ENCODE measurements around the gene PDZD8.
"Not testable (repeated sequence)": the region's sequence is repeated elsewhere in the genome, so short reads cannot be mapped to it uniquely, and the experiment has no call there.

PDZD8 gene

DNA sequence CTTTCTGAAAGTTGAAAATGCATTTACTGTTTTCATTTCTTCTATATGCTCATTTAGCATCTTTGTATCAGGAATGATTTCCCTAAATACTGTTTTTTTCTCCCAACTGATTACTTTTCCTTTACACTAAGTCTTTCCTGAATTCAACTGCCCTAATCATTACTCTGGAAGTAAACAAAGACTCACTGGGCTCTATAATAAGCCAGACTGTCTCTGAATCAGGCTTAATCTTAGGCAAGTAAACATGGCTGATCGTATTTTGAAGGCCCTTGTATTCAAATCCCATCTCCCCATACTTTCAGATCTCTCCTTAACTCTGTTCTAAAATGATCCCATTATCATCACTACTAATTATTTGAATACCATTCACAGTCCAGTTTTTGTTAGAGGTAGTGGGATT, 61.6 kb downstream of the PDZD8 start:
- peaks cover 4% of the 10 kb centered on the region for H3K4me1 Mint-ChIP-seq (ENCODE audit: low read depth)
- no peak for DNase-seq (ENCODE audit: low spot score)
- H3K36me3 Mint-ChIP-seq (ENCODE audit: low read depth), result peaks cover 3% of the 10 kb centered on the region
- H3K4me3 Mint-ChIP-seq, result no peak overlapping the region
- H3K27ac Mint-ChIP-seq, result no peak overlapping the region
- H3K27me3 Mint-ChIP-seq (ENCODE audit: low read depth), result no peaks in the 10 kb centered on the region
- H3K9me3 Mint-ChIP-seq, result no peaks in the 10 kb centered on the region

- Mint-ChIP-seq H3K9me3 (no peaks in the 10 kb centered on the region), H3K27ac (no peak overlapping the region), H3K4me3 (no peak overlapping the region), H3K4me1 (ENCODE audit: low read depth) (peaks cover 4% of the 10 kb centered on the region), H3K36me3 (ENCODE audit: low read depth) (peaks cover 5% of the 10 kb centered on the region), H3K27me3 (ENCODE audit: low read depth) (no peaks in the 10 kb centered on the region)
- no peak for DNase-seq (ENCODE audit: low spot score)
Observed at GRCh38 chr10:117312430-117312829, 62.8 kb downstream of the PDZD8 start.

GRCh38 chr10:117311261-117311660, 64.0 kb downstream of the PDZD8 start:
- H3K36me3 Mint-ChIP-seq (ENCODE audit: low read depth), result peaks cover 5% of the 10 kb centered on the region
- no peak overlapping the region for H3K4me3 Mint-ChIP-seq
- no peaks in the 10 kb centered on the region for H3K9me3 Mint-ChIP-seq
- DNase-seq (ENCODE audit: low spot score), result no peak
- no peak overlapping the region for H3K27ac Mint-ChIP-seq
- peaks cover 4% of the 10 kb centered on the region for H3K4me1 Mint-ChIP-seq (ENCODE audit: low read depth)
- no peaks in the 10 kb centered on the region for H3K27me3 Mint-ChIP-seq (ENCODE audit: low read depth)

- H3K4me3 Mint-ChIP-seq, result no peak overlapping the region
- no peak overlapping the region for H3K27ac Mint-ChIP-seq
- peaks cover 16% of the 10 kb centered on the region for H3K9me3 Mint-ChIP-seq
- DNase-seq (ENCODE audit: low spot score), result no peak
- peaks cover 19% of the 10 kb centered on the region for H3K36me3 Mint-ChIP-seq (ENCODE audit: low read depth)
- H3K4me1 Mint-ChIP-seq (ENCODE audit: low read depth), result no peaks in the 10 kb centered on the region
- H3K27me3 Mint-ChIP-seq (ENCODE audit: low read depth), result no peaks in the 10 kb centered on the region
Observed at GRCh38 chr10:117306674-117307073, 68.6 kb downstream of the PDZD8 start.

DNA sequence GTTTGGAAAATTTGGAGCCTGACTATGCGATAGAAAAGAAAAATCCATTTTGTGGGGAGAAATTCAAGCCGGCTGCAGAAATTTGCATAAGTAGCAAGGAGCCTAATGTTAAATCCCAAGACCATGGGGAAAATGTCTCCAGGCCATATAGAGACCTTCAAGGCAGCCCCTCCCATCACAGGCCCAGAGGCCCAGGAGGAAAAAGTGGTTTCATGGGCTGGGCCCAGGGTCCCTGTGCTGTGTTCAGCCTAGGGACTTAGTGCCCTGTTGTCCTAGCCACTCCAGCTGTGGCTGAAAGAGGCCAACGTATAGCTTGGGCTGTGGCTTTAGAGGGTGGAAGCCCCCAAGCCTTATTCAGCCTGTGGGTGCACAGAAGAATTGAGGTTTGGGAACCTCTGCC, 71.8 kb downstream of the PDZD8 start:
- H3K27me3 Mint-ChIP-seq (ENCODE audit: low read depth); H3K4me1 Mint-ChIP-seq (ENCODE audit: low read depth); DNase-seq (ENCODE audit: low spot score); H3K4me3 Mint-ChIP-seq; H3K27ac Mint-ChIP-seq: not testable (repeated sequence)
- H3K9me3 Mint-ChIP-seq, result peaks cover 16% of the 10 kb centered on the region
- H3K36me3 Mint-ChIP-seq (ENCODE audit: low read depth), result peaks cover 21% of the 10 kb centered on the region

- no peak for DNase-seq (ENCODE audit: low spot score)
- Mint-ChIP-seq H3K36me3 (ENCODE audit: low read depth) (peaks cover 19% of the 10 kb centered on the region), H3K27me3 (ENCODE audit: low read depth) (no peaks in the 10 kb centered on the region), H3K9me3 (peaks cover 16% of the 10 kb centered on the region), H3K27ac (no peak overlapping the region), H3K4me1 (ENCODE audit: low read depth) (no peaks in the 10 kb centered on the region), H3K4me3 (no peak overlapping the region)
Observed at GRCh38 chr10:117300671-117301070, 74.6 kb downstream of the PDZD8 start.

- H3K27ac Mint-ChIP-seq, result no peak overlapping the region
- H3K4me3 Mint-ChIP-seq, result no peak overlapping the region
- no peaks in the 10 kb centered on the region for H3K27me3 Mint-ChIP-seq (ENCODE audit: low read depth)
- DNase-seq (ENCODE audit: low spot score), result no peak
- H3K36me3 Mint-ChIP-seq (ENCODE audit: low read depth), result peaks cover 20% of the 10 kb centered on the region
- peaks cover 15% of the 10 kb centered on the region for H3K9me3 Mint-ChIP-seq
- H3K4me1 Mint-ChIP-seq (ENCODE audit: low read depth), result no peaks in the 10 kb centered on the region
Observed at GRCh38 chr10:117299435-117299834, 75.8 kb downstream of the PDZD8 start.

DNA sequence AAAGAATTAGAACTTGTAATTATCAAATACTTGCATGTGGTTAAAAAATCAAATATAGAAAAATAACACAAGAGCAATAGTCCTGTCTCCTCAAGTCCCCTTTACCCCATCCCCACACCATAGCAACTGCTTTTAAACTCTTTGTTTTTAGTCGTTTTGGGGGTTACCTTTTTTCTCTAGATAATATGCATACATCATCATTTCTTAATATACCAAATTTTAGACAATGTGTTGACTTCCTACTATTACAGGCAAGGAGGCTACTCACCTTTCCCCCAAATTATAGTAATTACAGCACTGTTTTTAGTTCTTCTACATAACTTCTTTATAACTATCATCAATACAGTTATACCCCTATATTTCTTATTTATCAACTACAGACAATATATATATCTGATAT, 77.0 kb downstream of the PDZD8 start:
- Mint-ChIP-seq H3K4me1 (ENCODE audit: low read depth) (no peaks in the 10 kb centered on the region), H3K9me3 (peaks cover 11% of the 10 kb centered on the region), H3K36me3 (ENCODE audit: low read depth) (peaks cover 15% of the 10 kb centered on the region), H3K27ac (no peak overlapping the region), H3K4me3 (no peak overlapping the region), H3K27me3 (ENCODE audit: low read depth) (no peaks in the 10 kb centered on the region)
- DNase-seq (ENCODE audit: low spot score), result no peak

GRCh38 chr10:117294735-117295134, 80.5 kb downstream of the PDZD8 start:
- Mint-ChIP-seq H3K36me3 (ENCODE audit: low read depth) (peaks cover 5% of the 10 kb centered on the region), H3K27me3 (ENCODE audit: low read depth) (no peaks in the 10 kb centered on the region), H3K4me1 (ENCODE audit: low read depth) (no peaks in the 10 kb centered on the region)

GRCh38 chr10:117294039-117294645, 81.1 kb downstream of the PDZD8 start:
- no peaks in the 10 kb centered on the region for H3K9me3 Mint-ChIP-seq
- no peaks in the 10 kb centered on the region for H3K27me3 Mint-ChIP-seq (ENCODE audit: low read depth)
- no peak for DNase-seq (ENCODE audit: low spot score)
- H3K4me1 Mint-ChIP-seq (ENCODE audit: low read depth), result no peaks in the 10 kb centered on the region
- H3K27ac Mint-ChIP-seq, result no peak overlapping the region
- H3K4me3 Mint-ChIP-seq, result no peak overlapping the region
- peaks cover 7% of the 10 kb centered on the region for H3K36me3 Mint-ChIP-seq (ENCODE audit: low read depth)

More at GRCh38 chr10:117294735-117295134, 80.5 kb downstream of the PDZD8 start:
- Mint-ChIP-seq H3K27ac (no peak overlapping the region), H3K4me3 (no peak overlapping the region), H3K9me3 (no peaks in the 10 kb centered on the region)
- no peak for DNase-seq (ENCODE audit: low spot score)

GRCh38 chr10:117290872-117291271, 84.4 kb downstream of the PDZD8 start:
- H3K27me3 Mint-ChIP-seq (ENCODE audit: low read depth); H3K36me3 Mint-ChIP-seq (ENCODE audit: low read depth); H3K27ac Mint-ChIP-seq; H3K9me3 Mint-ChIP-seq; H3K4me1 Mint-ChIP-seq (ENCODE audit: low read depth); DNase-seq (ENCODE audit: low spot score); H3K4me3 Mint-ChIP-seq: not testable (repeated sequence)

GRCh38 chr10:117284716-117285494, 90.3 kb downstream of the PDZD8 start:
- Mint-ChIP-seq H3K4me1 (ENCODE audit: low read depth) (peaks cover 2% of the 10 kb centered on the region), H3K36me3 (ENCODE audit: low read depth) (peaks cover 15% of the 10 kb centered on the region), H3K27me3 (ENCODE audit: low read depth) (no peaks in the 10 kb centered on the region), H3K27ac (no peak overlapping the region), H3K4me3 (no peak overlapping the region), H3K9me3 (no peaks in the 10 kb centered on the region)
- DNase-seq (ENCODE audit: low spot score), result no peak

- Mint-ChIP-seq H3K4me1 (ENCODE audit: low read depth) (no peaks in the 10 kb centered on the region), H3K27ac (no peak overlapping the region), H3K9me3 (no peaks in the 10 kb centered on the region), H3K36me3 (ENCODE audit: low read depth) (no peaks in the 10 kb centered on the region), H3K4me3 (no peak overlapping the region), H3K27me3 (ENCODE audit: low read depth) (no peaks in the 10 kb centered on the region)
- no peak for DNase-seq (ENCODE audit: low spot score)
Observed at GRCh38 chr10:117277675-117278074, 97.6 kb downstream of the PDZD8 start.

DNA sequence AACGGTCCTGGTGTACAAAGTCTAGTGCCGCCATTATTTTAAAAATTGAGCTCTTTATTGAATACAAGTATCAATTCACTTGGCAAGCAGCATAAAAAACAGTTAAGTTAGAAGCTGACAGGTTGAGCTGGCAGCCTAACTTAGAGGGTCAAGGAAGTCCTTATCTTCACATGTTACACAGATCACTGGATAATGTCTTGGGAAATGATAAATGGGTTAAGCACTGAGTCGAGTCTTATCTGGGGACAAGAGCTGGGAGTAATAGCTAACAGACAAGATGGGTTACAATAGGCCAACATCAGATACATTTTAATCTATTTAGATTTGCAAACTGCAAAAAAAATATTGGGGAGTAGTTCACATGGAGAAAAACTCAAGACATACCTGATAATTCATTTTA, 100.1 kb downstream of the PDZD8 start:
- Mint-ChIP-seq H3K9me3 (no peaks in the 10 kb centered on the region), H3K27me3 (ENCODE audit: low read depth) (no peaks in the 10 kb centered on the region), H3K4me3 (no peak overlapping the region), H3K27ac (no peak overlapping the region), H3K4me1 (ENCODE audit: low read depth) (no peaks in the 10 kb centered on the region), H3K36me3 (ENCODE audit: low read depth) (no peaks in the 10 kb centered on the region)
- no peak for DNase-seq (ENCODE audit: low spot score)

DNA sequence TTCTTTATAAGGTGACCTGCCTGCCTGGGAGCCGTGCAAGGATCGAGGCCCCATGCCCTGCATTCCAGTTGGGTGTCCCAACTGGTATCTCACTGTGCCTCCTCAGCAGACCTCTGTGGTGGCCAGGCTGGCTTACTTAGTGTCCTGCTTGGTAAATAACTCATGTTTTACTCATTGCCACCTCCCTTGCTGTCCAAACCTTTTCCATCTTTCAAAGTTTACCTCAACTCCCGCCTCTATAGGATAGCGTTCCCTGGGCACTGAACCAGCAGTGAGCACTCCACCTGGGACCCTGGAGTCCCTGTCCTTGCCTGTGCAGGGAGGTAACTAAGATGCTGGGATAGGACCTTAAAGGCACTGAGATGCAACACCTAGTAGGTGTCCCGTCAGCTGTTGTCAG, 100.7 kb downstream of the PDZD8 start:
- no peaks in the 10 kb centered on the region for H3K27me3 Mint-ChIP-seq (ENCODE audit: low read depth)
- H3K9me3 Mint-ChIP-seq, result no peaks in the 10 kb centered on the region
- no peak overlapping the region for H3K4me3 Mint-ChIP-seq
- H3K4me1 Mint-ChIP-seq (ENCODE audit: low read depth), result no peaks in the 10 kb centered on the region
- no peak for DNase-seq (ENCODE audit: low spot score)
- H3K36me3 Mint-ChIP-seq (ENCODE audit: low read depth), result no peaks in the 10 kb centered on the region
- no peak overlapping the region for H3K27ac Mint-ChIP-seq
